TTC549 (cell line): ENCODE measurements around the gene COBL.
"Not testable (repeated sequence)": the region's sequence is repeated elsewhere in the genome, so short reads cannot be mapped to it uniquely, and the experiment has no call there.

ENCODE experiments used
- FAIRE-seq: peaks from 2 replicates; lab custom pipeline; 2012; peaks lifted over from hg19 to GRCh38; lab: Jason Lieb, UNC

Gene COBL

GRCh38 chr7:51233374-51233773, 83.2 kb downstream of the COBL start:
- no peak for FAIRE-seq

- no peak for FAIRE-seq
Observed at GRCh38 chr7:51230723-51231122, 85.9 kb downstream of the COBL start.

- FAIRE-seq, result no peak
Observed at GRCh38 chr7:51230324-51230625, 86.3 kb downstream of the COBL start.

GRCh38 chr7:51229620-51230323, 86.8 kb downstream of the COBL start:
- FAIRE-seq, result no peak

- no peak for FAIRE-seq
Observed at GRCh38 chr7:51229106-51229537, 87.5 kb downstream of the COBL start.

- no peak for FAIRE-seq
Observed at GRCh38 chr7:51228386-51228958, 88.1 kb downstream of the COBL start.

- FAIRE-seq, result no peak
Observed at GRCh38 chr7:51227861-51228260, 88.7 kb downstream of the COBL start.

- no peak for FAIRE-seq
Observed at GRCh38 chr7:51226916-51227535, 89.6 kb downstream of the COBL start.

GRCh38 chr7:51226063-51226755, 90.4 kb downstream of the COBL start:
- no peak for FAIRE-seq

- FAIRE-seq, result no peak
Observed at GRCh38 chr7:51224811-51225595, 91.6 kb downstream of the COBL start.

GRCh38 chr7:51223505-51223904, 93.1 kb downstream of the COBL start:
- no peak for FAIRE-seq

GRCh38 chr7:51222916-51223315, 93.7 kb downstream of the COBL start:
- no peak for FAIRE-seq

- FAIRE-seq, result no peak
Observed at GRCh38 chr7:51220226-51220625, 96.4 kb downstream of the COBL start.

GRCh38 chr7:51219261-51219988, 97.2 kb downstream of the COBL start:
- no peak for FAIRE-seq

GRCh38 chr7:51217804-51218203, 98.8 kb downstream of the COBL start:
- FAIRE-seq, result no peak

GRCh38 chr7:51214098-51214497, 102.5 kb downstream of the COBL start:
- FAIRE-seq, result no peak

- FAIRE-seq, result no peak
Observed at GRCh38 chr7:51213618-51214017, 103.0 kb downstream of the COBL start.

- no peak for FAIRE-seq
Observed at GRCh38 chr7:51210766-51211165, 105.8 kb downstream of the COBL start.

- no peak for FAIRE-seq
Observed at GRCh38 chr7:51209426-51209825, 107.2 kb downstream of the COBL start.

- FAIRE-seq, result not testable (repeated sequence)
Observed at GRCh38 chr7:51208125-51208524, 108.5 kb downstream of the COBL start.

GRCh38 chr7:51198654-51199053, 118.0 kb downstream of the COBL start:
- FAIRE-seq, result no peak

- FAIRE-seq, result no peak
Observed at GRCh38 chr7:51190969-51191368, 125.6 kb downstream of the COBL start.
